IMR-90 (cell line): ENCODE results near the gene ANKRD30A. TPM values are rescaled to one million over a fixed set of nuclear protein-coding genes. Genes with fewer than 3 reads are reported as not detected.

Experiments
- ATAC-seq: fragments of 200-7000 bp; cut with Tn5 transposase; 2 replicates; pipeline ENCODE4 v1.9.1; 2020; ENCODE audit warnings: low read depth, mild to moderate bottlenecking, moderate library complexity
- BruUV-seq: library from RNA; stranded (reverse); fragments of 400-500 nt; replicated peaks from 2 replicates; lab custom pipeline; 2021; lab: Mats Ljungman, UMichigan
- CTCF ChIA-PET: fragments of 300-600 bp; formaldehyde crosslinking; extraction: SDS; loops from one replicate; lab custom pipeline; 2021; ENCODE audit warnings: antibody characterized with exemption; lab: Yijun Ruan, JAX
- POLR2A ChIA-PET: fragments of 300-600 bp; sonication (Branson Sonifier 250); formaldehyde crosslinking; loops from one replicate; lab custom pipeline; 2022; ENCODE audit warnings: antibody characterized with exemption; ENCODE audit not compliant: unreplicated experiment; lab: Charles Lee
- DNase-seq: peaks from one replicate; pipeline ENCODE4 v3.0.0; 2013
- H2AFZ ChIP-seq: replicated peaks from 2 replicates; pipeline ENCODE3; 2013; ENCODE audit warnings: low read length, mild to moderate bottlenecking; ENCODE audit not compliant: poor library complexity
- H2AK5ac ChIP-seq: 2 replicates; pipeline ENCODE4 v1.6.1; 2013; ENCODE audit warnings: low read depth, low read length, inconsistent platforms
- H2AK9ac ChIP-seq: replicated peaks from 2 replicates; pipeline ENCODE3; 2013; ENCODE audit warnings: mild to moderate bottlenecking, low read depth, low read length, moderate library complexity; ENCODE audit not compliant: poor library complexity
- H2BK120ac ChIP-seq: 2 replicates; pipeline ENCODE4 v1.6.1; 2013; ENCODE audit warnings: low read depth, low read length, inconsistent platforms
- H2BK15ac ChIP-seq: 3 replicates; pipeline ENCODE4 v1.6.1; 2013; ENCODE audit warnings: low read depth, low read length, inconsistent platforms
- H2BK20ac ChIP-seq: 2 replicates; pipeline ENCODE4 v1.6.1; 2013; ENCODE audit warnings: low read depth, mild to moderate bottlenecking, inconsistent platforms, low read length, moderate library complexity
- H2BK5ac ChIP-seq: 2 replicates; pipeline ENCODE4 v1.6.1; 2013; ENCODE audit warnings: mild to moderate bottlenecking, low read depth, low read length, inconsistent platforms; ENCODE audit not compliant: poor library complexity, severe bottlenecking
- H3K14ac ChIP-seq: replicated peaks from 2 replicates; pipeline ENCODE4 v1.6.1; 2013; ENCODE audit warnings: low read depth, low read length, inconsistent platforms
- H3K18ac ChIP-seq: 2 replicates; pipeline ENCODE4 v1.6.1; 2013; ENCODE audit warnings: low read depth, low read length, control low read depth
- H3K23ac ChIP-seq: 2 replicates; pipeline ENCODE4 v1.6.1; 2013; ENCODE audit warnings: low read depth, low read length, inconsistent platforms
- H3K27ac ChIP-seq: 2 replicates; pipeline ENCODE4 v1.5.1; 2013; ENCODE audit warnings: mild to moderate bottlenecking, control low read depth, low read length; ENCODE audit not compliant: insufficient read depth
- H3K27me3 ChIP-seq: 2 replicates; pipeline ENCODE4 v1.6.1; 2013; ENCODE audit warnings: low read length; ENCODE audit not compliant: control insufficient read depth, insufficient read depth
- H3K36me3 ChIP-seq: 2 replicates; pipeline ENCODE4 v1.6.1; 2013; ENCODE audit warnings: low read length, mixed read lengths; ENCODE audit not compliant: control insufficient read depth, insufficient read depth
- H3K4ac ChIP-seq: 2 replicates; pipeline ENCODE4 v1.6.1; 2013; ENCODE audit warnings: low read depth, low read length, inconsistent platforms
- H3K4me1 ChIP-seq: 2 replicates; pipeline ENCODE4 v1.6.1; 2013; ENCODE audit warnings: low read length, mixed read lengths; ENCODE audit not compliant: control insufficient read depth, insufficient read depth
- H3K4me2 ChIP-seq: 2 replicates; pipeline ENCODE4 v1.6.1; 2013; ENCODE audit warnings: low read depth, mild to moderate bottlenecking, control low read depth, low read length, moderate library complexity
- H3K4me3 ChIP-seq: 2 replicates; pipeline ENCODE4 v1.5.1; 2013; ENCODE audit warnings: low read depth, mild to moderate bottlenecking, control low read depth, low read length, moderate library complexity; ENCODE audit not compliant: insufficient read depth
- H3K56ac ChIP-seq: 2 replicates; pipeline ENCODE4 v1.6.1; 2013; ENCODE audit warnings: low read length, inconsistent platforms; ENCODE audit not compliant: insufficient read depth; ENCODE audit errors: extremely low read depth
- H3K79me1 ChIP-seq, 2 experiments: 2 replicates each; pipeline ENCODE4 v1.6.1; 2013; ENCODE audit warnings: low read length in 2 of 2, inconsistent platforms in 1 of 2, low read depth in 1 of 2
- H3K9ac ChIP-seq: 2 replicates; pipeline ENCODE4 v1.6.1; 2013; ENCODE audit warnings: low read depth, low read length, control low read depth
- H3K9me1 ChIP-seq: 2 replicates; pipeline ENCODE4 v1.6.1; 2013; ENCODE audit warnings: low read length, inconsistent platforms; ENCODE audit not compliant: insufficient read depth
- H3K9me3 ChIP-seq: 2 replicates; pipeline ENCODE4 v1.6.1; 2013; ENCODE audit warnings: low read length; ENCODE audit not compliant: control insufficient read depth, insufficient read depth
- H4K20me1 ChIP-seq: 2 replicates; pipeline ENCODE4 v1.6.1; 2013; ENCODE audit warnings: low read length, inconsistent platforms; ENCODE audit not compliant: insufficient read depth
- H4K5ac ChIP-seq: 2 replicates; pipeline ENCODE4 v1.6.1; 2013; ENCODE audit warnings: mild to moderate bottlenecking, low read depth, low read length, control low read depth
- H4K8ac ChIP-seq, 2 experiments: 2 replicates each; pipeline ENCODE4 v1.6.1; 2013; ENCODE audit warnings: low read depth in 2 of 2, low read length in 2 of 2, control low read depth in 1 of 2, inconsistent platforms in 1 of 2
- H4K91ac ChIP-seq: 2 replicates; pipeline ENCODE4 v1.6.1; 2013; ENCODE audit warnings: low read depth, low read length, inconsistent platforms; ENCODE audit not compliant: insufficient read depth
- CEBPB ChIP-seq: IDR thresholded peaks from 2 replicates; pipeline ENCODE4 v1.6.1; 2012; ENCODE audit warnings: low read depth, low read length, improper control_type of control experiment
- CHD1 ChIP-seq: IDR thresholded peaks from 2 replicates; pipeline ENCODE4 v1.6.1; 2012; ENCODE audit warnings: low read depth, low read length, improper control_type of control experiment
- MAZ ChIP-seq: IDR thresholded peaks from 2 replicates; pipeline ENCODE4 v1.6.1; 2012; ENCODE audit warnings: low read depth, mild to moderate bottlenecking, low read length, improper control_type of control experiment, moderate library complexity, borderline replicate concordance
- RAD21 ChIP-seq: IDR thresholded peaks from 2 replicates; pipeline ENCODE4 v1.6.1; 2012; ENCODE audit warnings: low read length, improper control_type of control experiment
- SMC3 ChIP-seq: fragments of 150-350 bp; IDR thresholded peaks from 2 replicates; pipeline ENCODE4 v1.6.1; 2016; ENCODE audit warnings: low read depth, mild to moderate bottlenecking, antibody characterized with exemption, low read length, moderate library complexity
- WGBS, 2 experiments: methylation state at CpG; one replicate each; pipeline versions ENCODE4 v1.1.5 to v1.1.7; 2013; ENCODE audit warnings: missing lambda C conversion rate in 2 of 2; ENCODE audit not compliant: insufficient read length in 1 of 2; ENCODE audit errors: extremely low coverage in 2 of 2; 5-methylcytosine and 5-hydroxymethylcytosine counted together
- dilution Hi-C: fragments of 300-500 bp; cut with HindIII; formaldehyde crosslinking; loops from one replicate; pipeline ENCODE4 v1.14.3; 2018; ENCODE audit warnings: low sequenced_read_pairs; ENCODE audit not compliant: unreplicated experiment
- in situ Hi-C: fragments of 300-500 bp; cut with MboI; formaldehyde crosslinking; loops from 3 replicates; pipeline ENCODE4 v1.14.3; 2019; ENCODE audit warnings: low sequenced_read_pairs, inconsistent platforms, mixed read lengths
- intact Hi-C: fragments of 100-400 bp; cut with micrococcal nuclease; formaldehyde crosslinking; loops from 2 replicates; pipeline ENCODE4 v1.10.0; 2022
- polyA plus RNA-seq, 3 experiments: library from polyadenylated mRNA; depleted of rRNA; stranded (reverse); fragments of >200 nt; gene quantifications; 2 replicates each; pipeline ENCODE4 v1.2.3, GENCODE V29; 2012; ENCODE audit warnings: low replicate concordance in 1 of 3
- total RNA-seq: library from RNA; depleted of rRNA; stranded (reverse); fragments of >200 nt; gene quantifications from 2 replicates; pipeline ENCODE4 v1.2.3, GENCODE V29; 2012

Gene ANKRD30A
- total and polyA plus RNA-seq, 2 of the 4 experiments (the other 2 are of a cell fraction) = not detected

GRCh38 chr10:37220866-37221265, 95.5 kb downstream of the ANKRD30A start:
- ATAC-seq (no peak), DNase-seq (no peak)
- no peaks in the 10 kb centered on the region for H3K9me3 ChIP-seq
- no peaks in the 10 kb centered on the region for H3K36me3 ChIP-seq
- H2AK5ac ChIP-seq = no peak overlapping the region
- no peak overlapping the region for H3K23ac ChIP-seq
- H4K20me1 ChIP-seq = no peaks in the 10 kb centered on the region
- no peak overlapping the region for H4K8ac ChIP-seq
- no peak overlapping the region for H2BK5ac ChIP-seq
- ChIA-PET CTCF (no interaction called here), POLR2A (no interaction called here)
- no TSS peak for BruUV-seq
- H3K9me1 ChIP-seq = no peaks in the 10 kb centered on the region
- no peak overlapping the region for H3K56ac ChIP-seq
- H3K4me3 ChIP-seq = no peak overlapping the region
- no peak overlapping the region for H2AK9ac ChIP-seq
- H4K91ac ChIP-seq = no peak overlapping the region
- dilution Hi-C loops = no loop called here
- H3K79me1 ChIP-seq = no peaks in the 10 kb centered on the region
- H2BK120ac ChIP-seq = no peak overlapping the region
- intact Hi-C loops = no loop called here
- TF ChIP-seq SMC3 (no peak), CHD1 (no peak), CEBPB (no peak), RAD21 (no peak), MAZ (no peak)
- WGBS, 2 experiments = no CpG with 5 or more reads among the region's 1 CpG
- in situ Hi-C loops = no loop called here
- no peak overlapping the region for H4K5ac ChIP-seq
- H2BK20ac ChIP-seq = no peak overlapping the region
- no peak overlapping the region for H3K14ac ChIP-seq
- no peak overlapping the region for H3K27ac ChIP-seq
- H2BK15ac ChIP-seq = no peak overlapping the region
- no peak overlapping the region for H3K9ac ChIP-seq
- no peaks in the 10 kb centered on the region for H3K27me3 ChIP-seq
- H3K18ac ChIP-seq = no peak overlapping the region
- H3K4me1 ChIP-seq = no peaks in the 10 kb centered on the region
- H3K4ac ChIP-seq = no peak overlapping the region
- H2AFZ ChIP-seq = no peak overlapping the region
- no peak overlapping the region for H3K4me2 ChIP-seq
